Memory B cell (primary cell): ENCODE data around the gene FST.

ENCODE experiments used
- ATAC-seq: fragments of 150-1000 bp; cut with Tn5 transposase; 2 replicates; pipeline ENCODE4 v1.10.0; 2021; ENCODE audit warnings: low read depth, mild to moderate bottlenecking, moderate library complexity
- DNase-seq, 2 donors: peaks; one replicate each; pipeline ENCODE4 v3.0.0; 2022; ENCODE audit warnings: low spot score in 2 of 2
- H3K27ac Mint-ChIP-seq: one replicate; pipeline ENCODE4 v1.8.0; 2022; ENCODE audit warnings: mild to moderate bottlenecking, moderate library complexity, mixed read lengths
- H3K27me3 Mint-ChIP-seq: one replicate; pipeline ENCODE4 v1.8.0; 2022; ENCODE audit warnings: mixed read lengths
- H3K36me3 Mint-ChIP-seq: one replicate; pipeline ENCODE4 v1.8.0; 2022; ENCODE audit warnings: mild to moderate bottlenecking, mixed read lengths
- H3K4me1 Mint-ChIP-seq: one replicate; pipeline ENCODE4 v1.8.0; 2022; ENCODE audit warnings: mixed read lengths
- H3K4me3 Mint-ChIP-seq: one replicate; pipeline ENCODE4 v1.8.0; 2022; ENCODE audit warnings: mild to moderate bottlenecking, moderate library complexity, mixed read lengths
- H3K9me3 Mint-ChIP-seq: one replicate; pipeline ENCODE4 v1.8.0; 2022; ENCODE audit warnings: mixed read lengths

The FST gene

GRCh38 chr5:53456366-53456765 is 24.1 kb upstream of the FST start:
- Mint-ChIP-seq H3K4me3 (no peak overlapping the region), H3K36me3 (no peaks in the 10 kb centered on the region), H3K9me3 (peaks cover 2% of the 10 kb centered on the region), H3K27ac (no peak overlapping the region), H3K4me1 (no peaks in the 10 kb centered on the region), H3K27me3 (peaks cover 7% of the 10 kb centered on the region)
- ATAC-seq: no peak
- no peak for DNase-seq

GRCh38 chr5:53463909-53464621 is 16.4 kb upstream of the FST start:
- ATAC-seq (no peak), DNase-seq (no peak)
- H3K4me1 Mint-ChIP-seq: no peaks in the 10 kb centered on the region
- no peak overlapping the region for H3K27ac Mint-ChIP-seq
- H3K4me3 Mint-ChIP-seq: no peak overlapping the region
- H3K9me3 Mint-ChIP-seq: peaks cover under 1% of the 10 kb centered on the region
- H3K27me3 Mint-ChIP-seq: peaks cover 13% of the 10 kb centered on the region
- H3K36me3 Mint-ChIP-seq: no peaks in the 10 kb centered on the region

GRCh38 chr5:53464722-53465121 is 15.7 kb upstream of the FST start:
- H3K9me3 Mint-ChIP-seq: no peaks in the 10 kb centered on the region
- no peak overlapping the region for H3K27ac Mint-ChIP-seq
- H3K4me3 Mint-ChIP-seq: no peak overlapping the region
- DNase-seq: no peak
- no peak for ATAC-seq
- peaks cover under 1% of the 10 kb centered on the region for H3K4me1 Mint-ChIP-seq
- peaks cover 11% of the 10 kb centered on the region for H3K27me3 Mint-ChIP-seq
- no peaks in the 10 kb centered on the region for H3K36me3 Mint-ChIP-seq

GRCh38 chr5:53469946-53470687 is 10.3 kb upstream of the FST start:
- Mint-ChIP-seq H3K4me1 (peaks cover 3% of the 10 kb centered on the region), H3K36me3 (no peaks in the 10 kb centered on the region), H3K9me3 (no peaks in the 10 kb centered on the region), H3K27me3 (peaks cover 16% of the 10 kb centered on the region), H3K27ac (no peak overlapping the region), H3K4me3 (no peak overlapping the region)
- ATAC-seq (peak; percentile 39), DNase-seq (no peak)

- ATAC-seq: no peak
- Mint-ChIP-seq H3K9me3 (no peaks in the 10 kb centered on the region), H3K4me3 (no peak overlapping the region), H3K27ac (no peak overlapping the region), H3K27me3 (peaks cover 11% of the 10 kb centered on the region), H3K4me1 (peaks cover 3% of the 10 kb centered on the region), H3K36me3 (no peaks in the 10 kb centered on the region)
- DNase-seq: no peak
Observed at GRCh38 chr5:53472279-53472678, 8.2 kb upstream of the FST start.

- Mint-ChIP-seq H3K9me3 (no peaks in the 10 kb centered on the region), H3K27me3 (peaks cover 11% of the 10 kb centered on the region), H3K4me1 (peaks cover 3% of the 10 kb centered on the region), H3K36me3 (no peaks in the 10 kb centered on the region), H3K4me3 (no peak overlapping the region), H3K27ac (no peak overlapping the region)
- DNase-seq (no peak), ATAC-seq (no peak)
Observed at GRCh38 chr5:53472720-53473510, 7.5 kb upstream of the FST start.

DNA sequence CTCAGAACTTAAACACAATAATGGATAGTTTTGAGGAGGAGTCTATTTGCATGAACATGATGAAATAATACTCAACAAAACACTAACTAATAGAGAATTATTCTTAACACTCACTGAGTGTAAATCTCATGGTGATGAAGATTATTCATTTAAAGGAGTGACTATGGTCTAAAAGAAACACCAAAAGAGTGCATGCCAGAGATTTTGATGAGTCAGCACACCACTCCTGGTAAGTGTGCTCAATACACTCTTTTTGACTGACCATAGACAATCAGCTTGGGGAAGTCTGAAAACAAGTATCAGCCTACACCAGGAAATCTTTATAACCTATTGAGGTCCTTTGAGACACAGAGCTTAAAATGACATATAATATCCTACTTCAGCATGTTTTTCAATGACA is 6.8 kb upstream of the FST start:
- Mint-ChIP-seq H3K27ac (no peak overlapping the region), H3K36me3 (no peaks in the 10 kb centered on the region), H3K4me3 (no peak overlapping the region), H3K9me3 (no peaks in the 10 kb centered on the region), H3K27me3 (peaks cover 14% of the 10 kb centered on the region), H3K4me1 (peaks cover 7% of the 10 kb centered on the region)
- ATAC-seq: no peak
- no peak for DNase-seq

DNA sequence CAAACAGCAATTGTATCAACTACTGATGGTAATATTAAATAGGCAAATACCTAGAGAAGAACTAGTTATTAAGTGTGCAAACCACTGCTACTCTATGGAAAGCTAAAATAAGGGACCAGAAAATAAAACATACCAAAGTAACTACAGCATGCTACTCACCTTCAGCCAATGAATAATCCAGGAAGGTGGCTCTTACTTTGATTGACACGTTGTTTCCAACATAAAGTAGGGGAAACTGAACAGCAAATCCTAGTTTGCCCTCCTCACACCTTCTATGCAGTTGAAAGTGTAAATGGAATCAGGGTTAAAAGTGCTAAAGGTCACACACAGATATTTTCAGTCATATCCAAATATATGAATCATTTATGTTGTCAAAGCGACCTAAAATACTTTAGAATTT is 5.1 kb upstream of the FST start:
- Mint-ChIP-seq H3K27me3 (peaks cover 18% of the 10 kb centered on the region), H3K36me3 (peaks cover 2% of the 10 kb centered on the region), H3K27ac (no peak overlapping the region), H3K4me3 (no peak overlapping the region), H3K9me3 (no peaks in the 10 kb centered on the region), H3K4me1 (peaks cover 10% of the 10 kb centered on the region)
- DNase-seq: no peak
- ATAC-seq: no peak

DNA sequence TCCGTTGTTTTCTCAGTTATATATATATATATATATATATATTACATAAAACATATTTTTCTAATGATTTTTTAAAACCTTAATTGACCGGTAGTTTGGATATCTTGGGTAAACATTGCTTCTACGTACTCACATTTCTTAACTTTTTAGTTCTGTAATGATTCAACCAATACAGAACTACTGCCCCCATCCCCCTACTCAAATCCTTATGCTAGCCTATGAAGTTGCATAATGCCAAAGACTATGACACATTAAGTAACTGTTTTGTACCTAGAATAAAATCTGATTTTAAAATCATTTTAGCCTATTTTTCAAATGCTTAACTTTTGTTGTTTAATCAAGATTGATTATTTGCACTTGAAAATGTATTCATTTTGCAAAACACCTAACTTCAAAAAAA is 4.4 kb upstream of the FST start:
- Mint-ChIP-seq H3K4me1 (peaks cover 14% of the 10 kb centered on the region), H3K27me3 (peaks cover 22% of the 10 kb centered on the region), H3K4me3 (no peak overlapping the region), H3K9me3 (no peaks in the 10 kb centered on the region), H3K36me3 (peaks cover 2% of the 10 kb centered on the region), H3K27ac (no peak overlapping the region)
- no peak for ATAC-seq
- no peak for DNase-seq

DNA sequence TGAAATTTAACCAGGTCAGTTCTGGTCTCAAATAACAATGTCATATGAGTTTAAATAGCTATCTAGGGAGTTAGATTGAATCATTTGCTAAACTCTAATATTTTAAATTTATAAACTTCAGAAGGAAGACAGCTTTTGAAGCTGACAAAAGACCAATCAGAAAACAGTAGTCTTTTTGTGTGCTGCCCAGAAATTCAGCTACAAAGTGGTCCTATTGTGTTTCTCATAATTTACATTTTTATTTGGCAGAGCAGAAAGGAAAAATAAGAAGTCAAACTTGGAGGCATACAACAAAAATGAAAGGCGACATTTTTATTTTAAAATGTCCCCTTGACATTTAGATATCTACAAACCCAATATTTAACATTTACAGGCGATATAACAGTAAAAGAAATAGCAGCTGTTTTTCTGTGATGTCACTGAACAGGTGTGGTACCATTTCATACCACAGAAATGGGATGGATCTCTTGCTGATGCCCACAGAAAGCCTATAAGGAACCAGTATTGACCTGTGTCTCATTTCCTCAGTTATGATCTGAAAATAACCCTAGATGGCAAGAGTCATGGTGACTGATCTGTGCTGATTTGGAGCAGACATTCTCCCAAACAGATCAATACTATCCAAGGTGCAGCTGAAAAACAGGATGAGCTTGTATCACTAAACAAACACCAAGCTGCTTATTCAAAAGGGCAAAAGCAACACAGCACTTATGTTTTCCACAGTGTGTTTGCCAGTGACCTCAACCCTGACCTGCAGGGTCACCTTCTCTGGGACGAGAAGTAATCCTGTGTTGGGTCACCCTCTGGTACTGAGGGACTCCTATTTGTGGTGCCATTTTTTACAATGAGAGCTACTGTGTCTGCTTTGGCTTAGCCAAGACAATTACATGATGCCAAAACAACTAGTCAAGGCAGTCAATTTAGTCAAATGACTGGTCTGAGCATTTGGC is 3.6 kb upstream of the FST start:
- Mint-ChIP-seq H3K36me3 (peaks cover 2% of the 10 kb centered on the region), H3K27me3 (peaks cover 20% of the 10 kb centered on the region), H3K4me3 (no peak overlapping the region)

DNA sequence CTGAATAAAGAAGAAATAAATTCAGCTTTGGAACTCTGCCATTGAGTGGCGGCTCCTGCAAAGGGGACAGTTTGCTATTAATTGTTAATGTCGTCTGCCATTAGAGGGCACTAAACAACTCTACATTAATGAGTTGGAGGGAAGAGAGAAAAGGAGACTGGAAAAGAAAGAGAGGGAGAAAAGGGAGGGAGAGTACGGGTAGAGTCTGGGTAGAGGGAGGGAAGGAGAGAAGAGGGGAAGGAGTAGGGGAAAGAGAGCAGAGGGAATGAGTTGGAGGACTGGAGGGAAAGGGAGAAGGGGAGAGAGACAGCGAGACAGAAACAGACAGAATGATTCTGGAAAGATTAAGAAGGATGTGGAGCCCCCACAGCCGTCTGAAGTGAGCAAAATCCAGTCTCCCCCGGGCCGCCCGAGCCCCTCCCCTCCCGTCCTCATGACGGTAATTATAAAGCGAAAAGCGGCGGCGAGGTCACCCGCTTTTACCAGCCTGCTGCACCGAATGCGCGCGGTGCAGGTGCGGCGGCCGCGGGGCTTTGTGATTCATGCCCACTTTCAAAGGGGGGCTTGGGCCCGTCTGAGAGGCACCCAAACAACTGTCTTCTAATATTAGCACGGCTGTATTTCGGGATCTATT is 1.9 kb upstream of the FST start:
- peak; percentile 41 for ATAC-seq
- DNase-seq: no peak
- Mint-ChIP-seq H3K27me3 (peaks cover 22% of the 10 kb centered on the region), H3K4me1 (peaks cover 26% of the 10 kb centered on the region), H3K9me3 (no peaks in the 10 kb centered on the region), H3K27ac (no peak overlapping the region), H3K4me3 (peak overlapping the region; percentile 81), H3K36me3 (peaks cover 4% of the 10 kb centered on the region)

More for the DNA sequence above, 3.6 kb upstream of the FST start:
- Mint-ChIP-seq H3K27ac (no peak overlapping the region), H3K4me1 (peaks cover 14% of the 10 kb centered on the region), H3K9me3 (no peaks in the 10 kb centered on the region)
- ATAC-seq: no peak
- no peak for DNase-seq

DNA sequence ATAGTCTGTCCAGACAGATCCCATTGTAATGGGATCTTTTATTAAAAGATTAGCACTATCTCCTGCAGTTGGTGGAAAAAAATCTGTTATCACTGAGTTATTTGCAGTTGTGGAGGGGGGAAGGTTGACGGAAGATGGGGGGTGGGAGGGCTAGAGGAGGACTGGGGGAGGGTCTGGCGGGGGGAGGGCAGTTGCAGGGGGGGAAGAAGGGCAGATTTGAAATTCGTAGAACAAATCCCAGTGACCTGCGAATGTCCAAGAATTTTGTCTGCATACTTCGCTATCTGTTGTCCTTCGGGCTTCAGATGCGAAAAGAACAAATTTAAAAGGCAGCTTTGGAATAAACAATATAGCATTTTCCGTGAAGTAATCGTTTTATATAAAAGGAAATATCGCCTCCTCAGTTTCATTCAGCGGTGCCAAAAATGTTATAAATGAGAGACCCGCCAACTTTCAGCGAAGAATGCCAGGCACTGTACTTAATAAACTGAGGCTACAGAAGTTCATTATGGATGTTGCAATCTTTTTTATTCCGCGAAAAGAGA is 1.3 kb upstream of the FST start:
- ATAC-seq (no peak), DNase-seq (no peak)
- peaks cover 26% of the 10 kb centered on the region for H3K4me1 Mint-ChIP-seq
- H3K27me3 Mint-ChIP-seq: peaks cover 22% of the 10 kb centered on the region
- H3K36me3 Mint-ChIP-seq: peaks cover 4% of the 10 kb centered on the region
- H3K4me3 Mint-ChIP-seq: peak overlapping the region; percentile 81
- no peak overlapping the region for H3K27ac Mint-ChIP-seq
- no peaks in the 10 kb centered on the region for H3K9me3 Mint-ChIP-seq
